NCI-H226 (cell line): ENCODE measurements around the gene BCL7C.
"Not testable (repeated sequence)": the region's sequence is repeated elsewhere in the genome, so short reads cannot be mapped to it uniquely, and the experiment has no call there.

Experiments
- DNase-seq: peaks from one replicate; pipeline ENCODE4 v3.0.0-alpha.2; 2015

The BCL7C gene

DNA sequence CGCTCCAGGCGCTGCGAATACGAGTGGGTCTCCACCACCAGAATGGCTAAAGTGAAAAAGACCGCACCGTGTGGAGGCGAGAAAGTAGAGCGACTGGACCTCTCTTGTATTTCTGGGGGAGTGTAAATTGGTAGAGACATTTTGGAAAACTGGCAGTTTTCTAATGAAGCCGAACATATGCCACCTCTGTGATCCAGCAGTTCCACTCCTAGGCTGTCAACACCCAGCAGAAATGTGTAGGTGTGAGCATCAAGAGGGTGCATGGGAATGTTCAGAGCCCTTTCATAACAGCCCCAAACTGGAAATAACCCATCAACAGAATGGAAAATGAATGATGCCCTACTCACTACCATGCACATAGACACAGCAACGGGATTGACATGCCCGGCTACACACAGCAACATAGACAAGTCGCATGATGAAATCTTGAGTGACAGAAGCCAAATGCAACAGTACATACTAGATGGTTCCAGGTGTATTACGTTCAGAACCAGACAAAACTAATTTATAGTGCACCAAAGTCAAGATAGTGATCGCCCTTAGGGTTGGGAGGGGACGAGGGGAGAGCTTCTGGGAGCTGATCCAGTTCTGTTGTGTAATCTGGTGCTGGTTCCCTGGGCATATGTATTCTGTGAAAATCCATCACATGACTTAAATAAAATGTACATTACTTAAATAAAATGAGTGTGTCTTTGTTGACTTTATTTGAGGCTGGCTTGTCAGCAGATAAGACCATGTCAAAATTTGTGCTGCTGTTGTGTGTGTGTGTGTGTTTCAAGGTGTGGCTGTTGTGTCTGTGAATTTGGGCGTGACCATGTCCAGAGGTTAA lies 877 bp upstream of the BCL7C start:
- DNase-seq: peak; percentile 13

DNA sequence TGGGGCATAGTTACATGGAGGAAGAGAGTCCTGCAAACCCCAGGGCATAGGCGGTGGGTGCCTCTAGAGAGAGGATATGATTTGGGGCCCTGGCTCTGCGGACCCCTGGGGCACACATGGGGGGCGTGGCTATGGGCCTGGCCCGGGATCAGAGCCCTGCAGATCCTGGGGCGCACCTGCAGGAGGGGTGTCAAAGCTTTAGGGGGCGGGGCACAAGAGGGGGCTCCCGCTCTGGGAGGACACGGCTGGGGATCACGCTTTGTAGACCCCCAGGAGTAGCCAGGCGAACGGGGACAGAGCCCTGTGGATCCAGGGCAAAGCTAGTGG lies 497 bp downstream of the BCL7C start:
- DNase-seq: no peak

DNA sequence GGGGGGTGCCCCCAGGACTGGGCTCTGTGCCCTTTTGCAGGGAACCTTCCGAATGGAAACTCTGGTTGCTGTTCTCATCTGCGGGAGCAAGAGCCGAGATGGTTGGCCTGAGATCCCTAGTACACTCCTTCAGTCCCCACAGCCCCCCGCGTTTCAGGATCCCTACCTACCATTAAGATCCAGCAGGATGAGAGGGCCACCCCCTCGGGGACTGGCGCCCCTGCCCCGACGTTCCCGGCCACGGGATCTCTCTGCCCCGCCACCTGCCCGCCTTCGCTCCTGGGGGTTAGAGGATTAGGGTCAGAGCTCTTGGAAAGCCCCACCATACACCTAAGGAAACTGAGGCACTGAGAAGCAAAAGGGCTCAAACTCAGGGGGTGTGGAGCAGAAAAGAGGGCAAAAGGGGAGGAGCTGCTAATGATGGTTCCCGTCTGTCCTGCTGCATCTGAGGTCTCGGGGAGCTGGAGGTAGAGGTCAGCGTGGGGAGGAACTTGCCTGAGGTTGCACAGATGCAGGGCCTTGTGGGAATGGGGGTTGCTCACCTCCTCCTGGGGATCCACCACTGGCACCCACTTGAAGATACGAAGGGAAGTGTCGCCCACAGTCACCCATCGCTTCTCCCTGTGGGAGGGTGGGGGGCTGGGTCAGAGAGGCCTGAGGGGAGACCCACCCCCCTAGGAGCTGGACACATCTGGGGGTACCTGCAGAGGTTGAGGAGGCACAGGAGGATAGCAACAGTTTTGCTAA lies 1.0 kb downstream of the BCL7C start:
- DNase-seq: no peak

DNA sequence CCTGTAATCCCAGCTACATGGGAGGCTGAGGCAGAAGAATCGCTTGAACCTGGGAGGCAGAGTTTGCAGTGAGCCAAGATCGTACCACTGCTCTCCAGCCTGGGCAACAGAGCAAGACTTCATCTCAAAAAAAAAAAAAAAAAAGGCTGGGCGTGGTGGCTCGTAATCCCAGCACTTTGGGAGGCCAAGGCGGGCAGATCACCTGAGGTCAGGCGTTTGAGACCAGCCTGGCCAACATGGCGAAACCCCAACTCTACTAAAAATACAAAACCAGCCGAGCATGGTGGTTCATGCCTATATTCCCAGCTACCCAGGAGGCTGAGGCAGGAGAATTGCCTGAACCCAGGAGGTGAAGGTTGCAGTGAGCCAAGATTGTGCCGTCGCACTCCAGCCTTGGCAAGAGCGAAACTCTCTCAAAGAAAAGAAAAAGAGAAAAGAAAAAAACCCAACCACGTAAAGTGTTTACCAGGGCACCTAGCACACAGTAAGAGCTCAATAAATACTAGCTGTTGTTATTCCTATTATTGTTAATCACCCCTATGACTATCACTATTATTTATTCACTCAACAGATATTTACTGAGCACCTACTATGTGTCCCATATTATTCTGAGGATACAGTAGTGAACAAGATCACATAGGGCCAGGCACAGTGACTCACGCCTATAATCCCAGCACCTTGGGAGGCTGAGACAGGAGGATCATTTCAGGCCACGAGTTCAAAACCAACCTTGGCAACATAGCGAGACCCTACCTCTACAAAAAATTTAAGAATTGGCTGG lies 2.6 kb downstream of the BCL7C start:
- not testable (repeated sequence) for DNase-seq

DNA sequence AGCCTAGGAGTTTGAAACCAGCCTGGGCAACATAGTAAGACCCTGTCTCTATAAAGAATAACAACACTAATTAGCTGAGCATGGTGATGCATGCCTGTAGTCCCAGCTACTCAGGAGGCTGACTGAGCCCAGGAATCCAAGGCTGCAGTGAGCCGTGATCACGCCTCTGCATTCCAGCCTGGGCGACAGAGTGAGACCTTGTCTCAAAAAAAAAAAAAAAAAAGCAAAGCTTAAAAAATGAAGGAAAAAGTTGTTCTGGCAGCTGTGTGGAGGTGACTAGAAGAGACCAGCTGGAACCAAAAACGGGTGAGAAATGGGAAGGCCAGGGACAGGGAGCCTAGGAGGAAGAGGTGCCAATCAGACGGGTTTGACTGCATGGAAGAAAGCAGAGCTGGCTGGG lies 4.2 kb downstream of the BCL7C start:
- DNase-seq: no peak

DNA sequence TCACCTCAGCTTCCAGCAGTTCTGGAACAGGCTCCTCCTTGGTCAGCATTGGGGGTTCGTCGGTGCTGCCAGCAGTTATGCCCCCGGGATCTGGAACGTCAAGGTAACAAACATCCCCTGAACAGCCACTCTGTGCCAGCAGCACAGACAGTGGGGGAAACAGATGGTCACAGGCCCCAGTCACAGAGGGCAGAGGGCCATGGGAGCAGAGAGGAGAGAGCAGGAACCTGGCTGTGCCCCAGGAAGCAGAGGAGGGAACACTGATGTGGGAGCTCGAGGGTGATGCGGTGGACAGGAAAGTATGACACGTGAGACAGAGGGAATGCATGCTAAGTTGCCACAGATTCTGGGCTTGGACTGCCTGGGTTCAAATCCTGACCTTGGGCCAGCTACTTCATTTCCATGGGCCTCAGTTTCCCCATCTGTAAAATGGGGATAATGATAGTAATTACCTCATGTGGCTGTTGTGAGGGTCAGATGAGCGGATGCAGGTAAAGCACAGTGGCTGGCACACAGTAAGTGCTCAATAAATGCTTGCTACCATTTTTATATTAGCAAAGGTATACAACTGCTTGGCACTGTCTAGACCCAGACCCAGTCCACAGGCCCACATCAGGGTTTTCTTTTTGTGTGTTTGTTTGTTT lies 4.9 kb downstream of the BCL7C start:
- DNase-seq: no peak

DNA sequence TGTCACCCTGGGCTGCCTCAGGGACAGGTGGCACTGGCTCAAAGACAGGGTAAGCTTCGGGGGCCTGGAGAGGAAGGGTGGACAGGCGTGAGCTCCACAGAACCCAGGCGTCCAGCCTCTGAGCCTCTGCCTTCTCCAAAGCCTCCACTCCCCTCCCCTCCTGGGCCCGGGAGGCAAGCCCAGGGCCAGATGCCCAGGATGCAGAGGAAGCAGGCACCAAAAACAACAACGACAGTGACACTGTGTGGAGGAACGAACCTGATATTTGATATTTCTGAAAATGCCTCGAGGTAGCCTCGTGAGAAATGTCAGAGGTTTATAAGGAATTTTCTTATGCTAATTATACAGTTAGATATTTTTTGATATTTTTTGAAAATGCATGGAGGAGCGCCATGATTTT lies 6.0 kb downstream of the BCL7C start:
- DNase-seq: no peak

DNA sequence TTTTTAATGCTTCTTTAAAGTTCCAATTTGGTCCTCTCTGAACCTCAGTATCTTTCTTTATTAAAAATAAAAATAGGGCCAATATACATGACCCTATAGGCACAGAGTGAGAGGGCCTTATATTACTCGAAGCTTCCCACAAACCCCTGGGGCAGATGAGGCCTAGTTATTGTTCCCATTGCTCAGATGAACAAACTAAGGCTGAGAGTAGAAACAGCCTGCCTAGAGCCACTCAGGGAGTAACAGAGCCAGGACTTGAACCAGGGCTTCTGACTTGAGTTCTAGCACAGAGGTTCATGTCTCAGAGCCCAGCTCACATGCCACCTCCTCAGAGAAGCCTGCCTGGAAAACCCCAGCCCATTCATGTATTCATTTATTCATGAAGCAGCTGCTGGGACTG lies 7.7 kb downstream of the BCL7C start:
- no peak for DNase-seq

DNA sequence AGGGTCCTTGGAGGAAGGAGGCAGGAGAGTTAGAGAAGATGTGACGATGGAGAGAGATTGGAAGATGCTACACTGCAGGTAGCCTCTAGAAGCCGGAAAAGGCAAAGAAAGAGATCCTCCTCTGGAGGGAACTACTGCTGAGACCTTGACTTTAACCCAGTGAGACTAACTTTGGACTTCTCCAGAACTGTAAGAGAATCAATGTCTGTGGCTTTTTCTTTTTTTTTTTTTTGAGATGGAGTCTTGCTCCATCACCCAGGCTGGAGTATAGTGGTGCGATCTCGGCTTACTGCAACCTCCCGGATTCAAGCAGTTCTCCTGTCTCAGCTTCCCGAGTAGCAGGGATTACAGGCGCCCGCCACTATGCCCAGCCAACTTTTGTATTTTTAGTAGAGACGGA lies 8.7 kb downstream of the BCL7C start:
- DNase-seq: no peak

DNA sequence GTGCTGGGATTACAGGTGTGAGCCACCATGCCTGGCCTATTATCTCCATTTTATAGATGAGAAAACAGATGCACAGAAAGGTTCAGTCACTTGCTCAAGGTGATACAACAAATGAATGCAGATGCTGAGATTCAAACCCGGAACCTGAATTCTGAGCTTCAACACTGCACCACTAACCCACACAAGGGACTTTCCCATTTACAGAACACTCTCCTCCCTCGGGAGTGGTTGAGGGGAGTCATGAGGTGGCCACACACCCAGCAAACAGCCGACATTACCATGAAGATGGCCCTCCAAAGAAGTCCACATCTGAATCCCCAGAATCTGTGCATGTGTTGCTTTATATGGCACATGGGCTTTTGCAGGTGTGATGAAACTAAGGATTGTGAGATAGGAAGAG lies 9.1 kb downstream of the BCL7C start:
- no peak for DNase-seq

DNA sequence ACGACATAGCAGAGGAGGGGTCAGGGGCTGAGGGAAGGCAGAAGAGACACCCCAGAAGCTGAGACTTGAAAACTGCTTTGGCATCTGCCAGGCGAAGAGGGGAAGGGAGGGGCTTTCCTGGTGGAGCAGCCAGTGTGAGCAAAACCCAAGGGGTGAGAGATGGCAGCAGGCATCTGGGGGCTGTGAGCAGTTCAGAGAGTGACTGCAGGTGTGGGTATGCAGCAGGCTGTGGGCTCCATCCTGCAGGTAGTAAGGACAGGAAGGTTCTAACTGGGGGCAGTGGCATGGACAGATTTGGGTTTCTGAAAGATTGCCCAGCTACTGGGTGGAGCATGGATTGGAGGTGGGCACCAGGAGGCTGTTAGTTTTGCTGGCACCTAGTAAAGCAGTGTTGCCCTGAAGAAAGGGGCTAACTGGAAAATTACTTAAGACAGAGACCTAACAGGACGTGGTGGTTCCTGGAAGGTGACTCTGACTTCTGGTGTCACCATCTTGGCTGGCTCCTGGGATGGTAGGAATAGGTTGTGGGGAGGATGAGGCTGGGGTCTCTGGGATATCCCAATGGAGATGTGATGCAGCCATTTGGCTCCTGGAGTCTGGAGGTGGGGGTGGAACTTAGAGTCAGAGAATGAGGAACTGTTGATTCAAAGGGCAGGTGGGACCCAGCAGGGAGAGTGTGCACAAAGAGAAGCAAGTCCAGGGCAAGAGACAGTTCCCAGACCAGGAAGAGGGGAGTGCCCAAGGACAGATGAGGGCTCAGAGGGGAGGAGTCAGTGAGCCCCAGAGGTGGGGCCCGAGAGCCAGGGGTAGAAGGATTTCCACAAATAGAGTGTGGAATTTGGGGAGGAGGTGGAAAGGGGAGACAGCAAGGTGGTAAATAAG lies 11.2 kb downstream of the BCL7C start:
- DNase-seq: no peak

DNA sequence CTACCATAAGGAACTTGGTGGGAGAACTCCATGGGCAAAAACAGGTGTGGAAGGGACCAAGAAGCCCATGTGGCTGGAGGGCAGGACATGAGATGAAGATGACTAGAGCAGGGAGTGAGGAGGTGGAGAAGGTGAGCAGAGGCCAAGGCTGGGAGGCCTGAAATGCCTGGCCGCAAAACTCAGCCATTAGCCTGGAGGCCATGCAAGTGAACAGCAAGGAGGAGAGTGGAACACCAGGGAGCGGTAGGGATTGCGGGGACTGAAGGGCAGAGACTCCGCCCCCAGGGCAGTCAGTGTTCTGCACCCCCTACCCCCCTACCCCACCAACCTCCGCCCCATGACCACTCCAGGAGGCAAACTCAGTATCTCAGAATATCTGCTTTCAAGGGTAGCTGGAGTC lies 17.0 kb downstream of the BCL7C start:
- no peak for DNase-seq

DNA sequence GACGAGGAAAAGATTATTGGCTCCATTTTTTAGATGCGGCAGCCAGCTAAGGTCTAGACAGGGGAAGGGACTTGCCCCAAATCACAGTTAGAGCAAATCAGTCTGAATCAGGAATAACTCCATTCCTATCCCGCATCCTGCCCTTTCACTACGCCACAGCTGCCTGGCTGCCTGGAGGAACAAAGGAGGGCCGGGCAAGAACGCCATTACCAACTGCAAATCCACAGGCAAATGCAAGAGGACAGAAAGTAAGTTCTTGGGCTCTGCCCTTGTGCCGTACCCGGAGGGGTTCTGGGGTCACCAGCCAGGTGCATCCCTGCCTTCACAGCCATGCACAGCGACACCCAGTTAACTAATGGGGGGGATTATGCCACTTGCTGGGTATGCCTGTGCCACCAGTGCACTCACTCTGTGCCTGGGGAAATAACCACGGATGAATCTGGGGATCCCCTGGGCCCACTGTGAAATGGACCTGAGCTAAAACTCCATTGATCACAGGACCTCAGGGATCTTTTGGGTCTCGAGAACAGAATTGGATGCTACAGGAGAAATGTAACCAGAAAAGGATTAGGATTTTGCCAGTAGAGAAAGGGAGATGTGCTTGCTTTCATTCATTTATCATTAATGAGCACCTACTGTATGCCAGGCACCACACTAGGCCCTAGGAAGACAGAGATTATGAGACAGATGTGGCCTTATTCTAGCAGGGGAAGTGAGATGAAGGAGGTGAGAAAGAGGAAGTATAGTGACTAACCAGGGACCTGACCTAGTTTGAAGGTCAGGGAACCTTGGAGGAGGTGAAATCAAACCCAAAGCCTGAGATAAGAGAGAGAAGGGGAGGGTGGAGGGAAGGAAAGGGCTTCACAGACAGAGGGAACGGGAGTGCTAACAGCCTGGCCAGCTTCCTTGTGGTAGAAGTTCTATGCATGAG lies 17.7 kb downstream of the BCL7C start:
- DNase-seq: no peak

DNA sequence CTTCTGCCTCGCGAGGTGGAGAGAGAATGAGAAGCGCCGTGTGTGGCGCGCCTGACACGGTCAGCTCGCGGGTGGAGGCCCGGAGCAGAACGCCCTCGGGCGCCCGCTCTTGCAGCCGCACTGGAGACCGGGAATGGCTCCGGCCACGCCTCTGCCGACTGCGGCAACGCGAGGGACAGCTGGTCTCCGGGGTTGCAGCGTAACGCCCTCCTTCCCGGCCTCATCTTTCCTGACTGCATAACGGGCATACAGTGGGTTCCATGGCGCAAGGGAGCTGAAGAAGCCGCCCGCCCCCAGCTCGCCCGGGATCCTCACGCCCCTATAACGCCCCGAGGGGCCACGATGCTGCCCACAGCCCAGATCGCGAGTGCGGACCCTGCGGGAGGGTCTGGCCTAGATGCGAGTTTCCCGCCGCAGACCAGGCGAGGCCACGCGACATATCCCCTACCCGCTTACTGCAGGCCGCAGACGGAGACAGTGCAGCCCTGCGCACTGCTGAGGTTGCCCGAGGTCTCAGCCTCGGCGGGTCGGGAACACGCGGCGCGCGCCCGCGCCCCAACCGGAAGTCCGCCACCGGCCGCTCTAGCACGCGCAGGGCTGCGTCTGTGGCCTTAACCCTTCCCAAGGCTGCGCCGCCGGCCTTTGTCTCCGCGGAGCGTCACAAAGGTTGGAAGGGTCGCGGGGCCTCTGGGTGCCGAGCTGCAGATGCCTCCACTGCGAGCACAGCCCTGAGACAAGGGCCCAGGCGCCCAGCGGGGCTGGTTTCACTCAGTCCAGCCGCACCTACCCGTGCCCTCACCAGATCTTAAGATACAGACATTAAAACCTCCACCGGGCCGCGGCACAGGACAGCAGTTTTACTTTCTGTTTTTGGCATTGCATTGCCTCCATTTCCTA lies 18.8 kb downstream of the BCL7C start:
- peak; percentile 89 for DNase-seq

DNA sequence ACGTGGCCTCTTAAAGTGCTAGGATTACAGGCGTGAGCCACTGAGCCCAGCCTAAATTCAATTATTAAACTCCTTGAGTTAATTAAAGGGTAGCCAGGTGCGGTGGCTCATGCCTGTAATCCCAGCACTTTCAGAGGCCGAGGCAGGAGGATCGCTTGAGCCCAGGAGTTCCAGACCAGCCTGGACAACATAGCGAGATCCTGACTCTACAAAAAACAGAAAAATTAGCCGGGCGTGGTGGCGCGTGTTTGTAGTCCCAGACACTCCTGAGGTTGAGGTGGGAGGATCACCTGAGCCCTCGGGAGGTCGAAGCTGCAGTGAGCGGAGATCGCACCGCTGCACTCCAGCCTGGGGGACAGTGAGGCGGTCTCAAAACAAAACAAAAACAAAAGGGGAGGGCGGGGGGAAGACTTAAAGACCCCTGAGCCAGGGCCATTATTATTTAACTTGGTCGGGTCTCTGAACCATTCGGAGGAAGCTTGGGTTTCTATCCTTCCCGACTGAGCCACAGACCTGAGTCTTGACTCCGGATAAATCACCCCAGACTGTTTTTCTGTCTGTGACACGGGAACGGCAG lies 19.5 kb downstream of the BCL7C start:
- DNase-seq: no peak

DNA sequence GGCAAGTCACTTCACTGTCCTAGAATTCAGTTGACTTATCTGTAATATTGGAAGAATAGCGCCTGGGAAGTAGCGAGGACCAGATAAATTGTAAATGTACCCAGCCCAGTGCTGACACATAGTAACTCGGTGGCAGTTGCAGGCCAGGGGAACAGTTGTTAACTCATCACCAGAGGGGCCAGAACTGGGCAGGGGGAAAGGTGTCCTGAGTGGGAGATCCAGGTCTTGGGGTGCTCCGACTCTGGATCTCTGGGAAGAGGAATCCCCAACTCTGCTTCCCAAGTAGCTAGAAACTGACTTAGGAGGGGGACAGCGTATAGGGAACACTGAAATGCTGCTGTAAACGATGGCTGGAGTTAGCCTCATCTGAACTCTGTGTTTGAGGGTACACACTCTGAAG lies 23.0 kb downstream of the BCL7C start:
- no peak for DNase-seq

DNA sequence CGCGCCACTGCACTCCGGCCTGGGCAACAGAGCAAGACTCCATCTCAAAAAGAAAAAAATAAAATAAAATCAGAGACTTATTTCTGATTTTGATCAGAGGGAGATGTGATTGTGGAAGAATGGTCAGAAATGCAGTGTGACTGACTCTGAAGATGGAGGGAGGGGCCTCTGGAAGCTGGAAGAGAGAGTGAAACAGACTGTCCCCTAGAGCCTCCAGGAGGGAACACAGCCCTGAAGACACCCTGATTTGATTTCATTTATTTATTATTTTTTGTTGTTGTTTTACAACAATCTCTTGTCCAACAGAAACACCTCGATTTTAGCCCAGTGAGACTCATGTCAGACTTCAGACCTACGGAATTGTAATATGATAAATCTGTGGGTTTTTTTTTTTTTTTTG lies 26.1 kb downstream of the BCL7C start:
- DNase-seq: no peak

DNA sequence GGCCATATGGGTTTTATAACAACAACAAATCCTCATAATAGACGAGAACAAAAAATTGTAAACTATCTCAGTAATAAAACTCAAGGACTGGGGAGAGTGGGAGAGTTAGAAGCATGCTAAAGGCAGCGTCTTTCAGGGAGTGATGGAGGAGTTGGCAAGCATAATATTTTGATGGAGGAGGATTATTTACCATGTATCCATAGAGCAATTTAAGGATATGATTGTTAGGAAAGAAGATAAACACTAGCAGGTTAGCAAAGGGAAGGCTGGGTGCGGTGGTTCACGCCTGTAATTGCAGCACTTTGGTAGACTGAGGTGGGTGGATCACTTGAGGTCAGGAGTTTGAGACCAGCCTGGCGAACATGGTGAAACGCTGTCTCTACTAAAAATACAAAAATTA lies 27.8 kb downstream of the BCL7C start:
- DNase-seq: no peak

DNA sequence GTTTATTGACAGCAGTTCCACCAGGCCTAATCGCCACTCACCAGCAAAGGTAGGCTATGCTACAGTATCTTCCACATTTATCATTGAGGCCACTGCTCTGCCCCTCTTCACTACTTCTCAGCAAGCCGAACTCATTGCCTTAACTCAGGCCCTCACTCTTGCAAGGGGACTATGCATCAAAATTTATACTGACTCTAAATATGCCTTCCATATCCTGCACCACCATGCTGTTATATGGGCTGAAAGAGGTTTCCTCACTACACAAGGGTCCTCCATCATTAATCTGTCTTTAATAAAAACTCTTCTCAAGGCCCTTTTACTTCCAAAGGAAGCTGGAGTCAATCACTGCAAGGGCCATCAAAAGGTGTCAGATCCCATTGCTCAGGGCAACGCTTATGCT lies 30.7 kb downstream of the BCL7C start:
- not testable (repeated sequence) for DNase-seq

DNA sequence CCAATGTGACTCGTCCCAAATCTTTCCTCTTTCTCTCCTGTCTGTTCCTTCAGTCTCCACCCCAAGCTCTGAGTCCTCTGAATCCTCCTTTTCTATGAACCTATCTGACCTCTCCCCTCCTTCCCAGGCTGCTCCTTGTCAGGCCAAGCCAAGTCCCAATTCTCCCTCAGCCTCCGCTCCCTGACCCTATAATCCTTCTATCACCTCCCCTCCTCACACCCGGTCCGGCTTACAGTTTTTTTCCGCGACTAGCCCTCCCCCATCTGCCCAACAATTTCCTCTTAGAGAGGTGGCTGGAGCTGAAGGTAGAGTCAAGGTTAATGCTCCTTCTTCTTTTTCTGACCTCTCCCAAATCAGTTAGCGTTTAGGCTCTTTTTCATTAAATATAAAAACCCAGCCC lies 33.1 kb downstream of the BCL7C start:
- DNase-seq: not testable (repeated sequence)
